Umbilical cord (tissue), 2 donors: ENCODE data around the gene SSR4. TPM values are rescaled to one million over a fixed set of nuclear protein-coding genes. Genes with fewer than 3 reads are reported as not detected.
"Not testable (repeated sequence)": the region's sequence is repeated elsewhere in the genome, so short reads cannot be mapped to it uniquely, and the experiment has no call there.

ENCODE experiments used
- DNase-seq: peaks from one replicate; pipeline ENCODE4 v3.0.0-alpha.2; 2015; ENCODE audit warnings: low spot score
- total RNA-seq: library from RNA; depleted of rRNA; stranded (reverse); fragments of >200 nt; gene quantifications from one replicate; pipeline ENCODE4 v1.2.3, GENCODE V29; 2014; ENCODE audit warnings: low replicate concordance; ENCODE audit not compliant: insufficient read depth

SSR4 gene
- total RNA-seq, 1 donor from 2014 or later: 135 TPM

- no peak for DNase-seq
Measured at GRCh38 chrX:153803211-153804099, 9.0 kb downstream of the SSR4 start.

- DNase-seq: no peak
Measured at GRCh38 chrX:153804100-153804595, 9.7 kb downstream of the SSR4 start.

- no peak for DNase-seq
Measured at GRCh38 chrX:153804621-153805020, 10.2 kb downstream of the SSR4 start.

- no peak for DNase-seq
Measured at GRCh38 chrX:153805436-153805835, 11.0 kb downstream of the SSR4 start.

GRCh38 chrX:153806999-153807575 lies 12.6 kb downstream of the SSR4 start:
- DNase-seq: no peak

- no peak for DNase-seq
Measured at GRCh38 chrX:153807976-153808375, 13.5 kb downstream of the SSR4 start.

- DNase-seq: no peak
Measured at GRCh38 chrX:153812220-153812619, 17.8 kb downstream of the SSR4 start.

GRCh38 chrX:153813161-153813560 lies 18.7 kb downstream of the SSR4 start:
- DNase-seq: no peak

- no peak for DNase-seq
Measured at GRCh38 chrX:153814591-153815315, 20.3 kb downstream of the SSR4 start.

- DNase-seq: no peak
Measured at GRCh38 chrX:153816831-153817690, 22.6 kb downstream of the SSR4 start.

GRCh38 chrX:153818064-153818463 lies 23.6 kb downstream of the SSR4 start:
- DNase-seq: not testable (repeated sequence)

- peak; percentile 19 for DNase-seq
Measured at GRCh38 chrX:153818571-153819383, 24.3 kb downstream of the SSR4 start.

GRCh38 chrX:153819384-153820040 lies 25.0 kb downstream of the SSR4 start:
- DNase-seq: no peak

GRCh38 chrX:153820601-153821000 lies 26.1 kb downstream of the SSR4 start:
- no peak for DNase-seq

GRCh38 chrX:153821066-153821465 lies 26.6 kb downstream of the SSR4 start:
- no peak for DNase-seq

- no peak for DNase-seq
Measured at GRCh38 chrX:153824348-153824747, 29.9 kb downstream of the SSR4 start.

- DNase-seq: no peak
Measured at GRCh38 chrX:153825042-153825441, 30.6 kb downstream of the SSR4 start.

GRCh38 chrX:153827016-153827415 lies 32.5 kb downstream of the SSR4 start:
- DNase-seq: no peak

GRCh38 chrX:153827903-153828302 lies 33.4 kb downstream of the SSR4 start:
- no peak for DNase-seq

GRCh38 chrX:153828308-153828707 lies 33.8 kb downstream of the SSR4 start:
- no peak for DNase-seq
